Lower leg skin (tissue), 4 donors: ENCODE measurements around the gene NR2F1-AS1. TPM values are rescaled to one million over a fixed set of nuclear protein-coding genes. Genes with fewer than 3 reads are reported as not detected.

Experiments used
- DNase-seq, 2 donors: peaks; one replicate each; pipeline ENCODE4 v3.0.0-alpha.2; 2019; ENCODE audit warnings: low spot score in 2 of 2
- H3K4me3 ChIP-seq: fragments of 200-600 bp; sonication (generic); 2 replicates; pipeline ENCODE4 v1.5.1; 2017; ENCODE audit warnings: mild to moderate bottlenecking, low read depth; ENCODE audit not compliant: poor library complexity, severe bottlenecking
- POLR2A ChIP-seq, 2 donors: fragments of 450-650 bp; IDR thresholded peaks; one replicate each; pipeline ENCODE4 v1.6.1; 2016 to 2017; ENCODE audit warnings: antibody characterized with exemption in 2 of 2, mild to moderate bottlenecking in 1 of 2, moderate library complexity in 1 of 2
- WGBS, 2 donors: methylation state at CpG; one replicate each; pipeline ENCODE4 v1.1.5; 2018; 5-methylcytosine and 5-hydroxymethylcytosine counted together
- intact Hi-C: fragments of 100-400 bp; cut with DNase I; formaldehyde crosslinking; loops from one replicate; pipeline ENCODE4 v1.15.0; 2023; ENCODE audit warnings: low total_unique reads
- microRNA counts, 2 donors: library from miRNA; unstranded; fragments of <30 nt; microRNA quantifications; one replicate each; lab custom pipeline; 2016
- total RNA-seq, 4 donors: library from RNA; depleted of rRNA; stranded (reverse); fragments of >200 nt; gene quantifications; one replicate each; pipeline ENCODE4 v1.1.0, GENCODE V29; 2016
- TF ChIP-seq, protein P1 (sequence below), 3 donors: fragments of 450-650 bp; IDR thresholded peaks; one replicate each; pipeline ENCODE4 v1.5.1; 2016; ENCODE audit warnings: antibody characterized with exemption in 3 of 3, mild to moderate bottlenecking in 3 of 3, moderate library complexity in 2 of 3

NR2F1-AS1 gene
- total RNA-seq, 4 donors from 2014 or later, result 0.30 to 1.7 (median 1.0) TPM; not detected in 1

- no peak overlapping the region for H3K4me3 ChIP-seq
- intact Hi-C loops, result no loop called here
Measured at GRCh38 chr5:93371893-93372292, 209.1 kb downstream of the NR2F1-AS1 start.

DNA sequence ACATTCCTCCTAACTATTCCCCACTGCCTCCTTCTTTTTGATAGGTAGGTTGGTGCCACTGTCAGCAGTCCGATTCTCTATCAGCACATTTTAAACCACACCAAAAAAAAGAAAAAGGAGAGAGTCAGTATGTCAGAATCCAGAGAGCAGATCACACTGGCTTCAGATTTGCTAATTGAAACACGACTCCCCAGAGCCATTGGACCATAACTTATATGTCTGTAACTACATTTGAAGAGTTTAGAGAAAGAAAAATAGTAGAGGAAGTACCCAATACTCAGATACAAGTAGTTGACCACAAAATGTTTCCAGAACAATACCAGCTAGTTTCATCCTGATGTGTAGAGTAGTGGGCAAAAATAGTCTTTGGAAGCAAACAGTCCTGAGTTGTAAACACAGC lies 216.6 kb downstream of the NR2F1-AS1 start:
- DNase-seq, result no peak
- intact Hi-C loops, result no loop called here
- TF ChIP-seq, protein P1, sequence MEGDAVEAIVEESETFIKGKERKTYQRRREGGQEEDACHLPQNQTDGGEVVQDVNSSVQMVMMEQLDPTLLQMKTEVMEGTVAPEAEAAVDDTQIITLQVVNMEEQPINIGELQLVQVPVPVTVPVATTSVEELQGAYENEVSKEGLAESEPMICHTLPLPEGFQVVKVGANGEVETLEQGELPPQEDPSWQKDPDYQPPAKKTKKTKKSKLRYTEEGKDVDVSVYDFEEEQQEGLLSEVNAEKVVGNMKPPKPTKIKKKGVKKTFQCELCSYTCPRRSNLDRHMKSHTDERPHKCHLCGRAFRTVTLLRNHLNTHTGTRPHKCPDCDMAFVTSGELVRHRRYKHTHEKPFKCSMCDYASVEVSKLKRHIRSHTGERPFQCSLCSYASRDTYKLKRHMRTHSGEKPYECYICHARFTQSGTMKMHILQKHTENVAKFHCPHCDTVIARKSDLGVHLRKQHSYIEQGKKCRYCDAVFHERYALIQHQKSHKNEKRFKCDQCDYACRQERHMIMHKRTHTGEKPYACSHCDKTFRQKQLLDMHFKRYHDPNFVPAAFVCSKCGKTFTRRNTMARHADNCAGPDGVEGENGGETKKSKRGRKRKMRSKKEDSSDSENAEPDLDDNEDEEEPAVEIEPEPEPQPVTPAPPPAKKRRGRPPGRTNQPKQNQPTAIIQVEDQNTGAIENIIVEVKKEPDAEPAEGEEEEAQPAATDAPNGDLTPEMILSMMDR (IDR thresholded peaks at IDR 0.05), result no peak
- no peak for TF ChIP-seq POLR2A (IDR thresholded peaks at IDR 0.05)
- H3K4me3 ChIP-seq, result no peak overlapping the region
- WGBS, 2 donors, result 60 to 66% methylated on average over 2 of the region's 2 CpGs

More at GRCh38 chr5:93371893-93372292, 209.1 kb downstream of the NR2F1-AS1 start:
- TF ChIP-seq POLR2A (IDR thresholded peaks at IDR 0.05), result no peak
- TF ChIP-seq, protein P1 (IDR thresholded peaks at IDR 0.05), result no peak
- whole genome bisulfite sequencing, 2 donors, result 54 to 80% methylated on average over 2 of the region's 2 CpGs
- no peak for DNase-seq

DNA sequence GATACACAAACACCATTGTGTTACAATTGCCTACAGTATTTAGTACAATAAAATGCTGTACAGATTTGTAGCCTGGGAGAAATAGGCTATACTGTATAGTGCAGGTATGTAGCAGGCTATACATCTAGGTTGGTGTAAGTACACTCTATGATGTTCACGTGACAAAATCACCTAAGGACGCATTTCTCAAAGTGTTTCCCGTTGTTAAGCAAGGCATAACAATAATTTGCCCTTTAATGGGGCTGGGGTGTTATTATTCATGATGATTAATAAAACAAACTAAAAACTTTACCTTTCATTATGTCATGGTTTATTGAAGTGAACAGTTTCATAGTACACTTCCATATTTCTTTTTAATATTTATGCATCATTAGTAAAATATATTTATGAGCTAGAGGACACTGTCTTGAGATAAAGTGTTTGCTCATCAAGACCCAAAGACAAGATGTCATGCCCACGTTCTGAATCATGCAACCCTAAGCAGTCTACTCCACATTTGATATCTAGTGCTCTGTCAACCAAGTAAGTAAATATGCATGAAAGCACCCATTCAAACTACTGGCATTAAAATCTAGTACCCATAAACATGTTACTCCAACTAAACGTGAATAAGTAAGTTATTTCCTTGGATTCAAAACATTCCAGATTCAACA lies 220.5 kb downstream of the NR2F1-AS1 start:
- intact Hi-C loops, result no loop called here
- WGBS, 2 donors, result 80 to 82% methylated on average over 5 of the region's 5 CpGs
- TF ChIP-seq, protein P1 (IDR thresholded peaks at IDR 0.05), result no peak
- no peak for TF ChIP-seq POLR2A (IDR thresholded peaks at IDR 0.05)

GRCh38 chr5:93359960-93360305 lies 221.1 kb downstream of the NR2F1-AS1 start:
- 47 to 56% methylated on average over 5 of the region's 5 CpGs for WGBS, 2 donors
- intact Hi-C loops, result no loop called here
- no peak for DNase-seq
- TF ChIP-seq, protein P1 (IDR thresholded peaks at IDR 0.05), result no peak
- TF ChIP-seq POLR2A (IDR thresholded peaks at IDR 0.05), result no peak
- H3K4me3 ChIP-seq, result no peak overlapping the region

More for the DNA sequence above, 220.5 kb downstream of the NR2F1-AS1 start:
- no peak for DNase-seq
- H3K4me3 ChIP-seq, result no peak overlapping the region

MicroRNA genes within 50 kb of the gene (microRNA counts, 767-probe panel; counts per million panel counts)
- microRNA hsa-miR-2277-3p (lab: Ali Mortazavi, UCI), result 0 to 358 counts per million in 2 donors
- microRNA hsa-miR-2277-5p (lab: Ali Mortazavi, UCI), result 0 to 358 counts per million in 2 donors

Other genes starting within 250 kb of the NR2F1-AS1 start
- 1 to 10 TPM in 3 of 4 donors, under 1 TPM in 1; 0.72 to 5.9 (median 2.7) TPM for gene NR2F1, start 2.0 kb upstream of the NR2F1-AS1 start, total RNA-seq
- 1 to 10 TPM in 1 of 4 donors, under 1 TPM in 3; 0.59 to 2.7 (median 0.85) TPM for gene POU5F2, start 160.4 kb upstream of the NR2F1-AS1 start, total RNA-seq